Muscle layer of colon (tissue), 2 donors: ENCODE results near the gene CLEC11A.
A peak's percentile ranks its signal among the peaks of the same experiment; 100 is the strongest.

ENCODE experiments used
- H3K27ac ChIP-seq: one replicate; pipeline ENCODE4 v1.7.0; 2013; ENCODE audit warnings: low read depth, mild to moderate bottlenecking, low read length, moderate library complexity
- H3K27me3 ChIP-seq, 2 donors: one replicate each; pipeline ENCODE4 v1.7.0; 2013; ENCODE audit warnings: low read length in 2 of 2, mild to moderate bottlenecking in 2 of 2; ENCODE audit not compliant: insufficient read depth in 2 of 2, control insufficient read depth in 1 of 2
- H3K36me3 ChIP-seq: one replicate; pipeline ENCODE4 v1.7.0; 2013; ENCODE audit warnings: mild to moderate bottlenecking, low read length; ENCODE audit not compliant: insufficient read depth
- H3K4me1 ChIP-seq: one replicate; pipeline ENCODE4 v1.7.0; 2013; ENCODE audit warnings: mild to moderate bottlenecking, low read length; ENCODE audit not compliant: insufficient read depth
- H3K4me3 ChIP-seq, 2 donors: one replicate each; pipeline ENCODE4 v1.7.0; 2013; ENCODE audit warnings: low read length in 2 of 2, low read depth in 1 of 2, mild to moderate bottlenecking in 1 of 2, moderate library complexity in 1 of 2
- H3K9ac ChIP-seq: one replicate; pipeline ENCODE4 v1.7.0; 2013; ENCODE audit warnings: low read length
- H3K9me3 ChIP-seq: one replicate; pipeline ENCODE4 v1.7.0; 2013; ENCODE audit warnings: mild to moderate bottlenecking, low read length
- donor health status: abdominal sarcoma.
- donor health status: Adenocarcinoma of cecum.

CLEC11A gene

DNA sequence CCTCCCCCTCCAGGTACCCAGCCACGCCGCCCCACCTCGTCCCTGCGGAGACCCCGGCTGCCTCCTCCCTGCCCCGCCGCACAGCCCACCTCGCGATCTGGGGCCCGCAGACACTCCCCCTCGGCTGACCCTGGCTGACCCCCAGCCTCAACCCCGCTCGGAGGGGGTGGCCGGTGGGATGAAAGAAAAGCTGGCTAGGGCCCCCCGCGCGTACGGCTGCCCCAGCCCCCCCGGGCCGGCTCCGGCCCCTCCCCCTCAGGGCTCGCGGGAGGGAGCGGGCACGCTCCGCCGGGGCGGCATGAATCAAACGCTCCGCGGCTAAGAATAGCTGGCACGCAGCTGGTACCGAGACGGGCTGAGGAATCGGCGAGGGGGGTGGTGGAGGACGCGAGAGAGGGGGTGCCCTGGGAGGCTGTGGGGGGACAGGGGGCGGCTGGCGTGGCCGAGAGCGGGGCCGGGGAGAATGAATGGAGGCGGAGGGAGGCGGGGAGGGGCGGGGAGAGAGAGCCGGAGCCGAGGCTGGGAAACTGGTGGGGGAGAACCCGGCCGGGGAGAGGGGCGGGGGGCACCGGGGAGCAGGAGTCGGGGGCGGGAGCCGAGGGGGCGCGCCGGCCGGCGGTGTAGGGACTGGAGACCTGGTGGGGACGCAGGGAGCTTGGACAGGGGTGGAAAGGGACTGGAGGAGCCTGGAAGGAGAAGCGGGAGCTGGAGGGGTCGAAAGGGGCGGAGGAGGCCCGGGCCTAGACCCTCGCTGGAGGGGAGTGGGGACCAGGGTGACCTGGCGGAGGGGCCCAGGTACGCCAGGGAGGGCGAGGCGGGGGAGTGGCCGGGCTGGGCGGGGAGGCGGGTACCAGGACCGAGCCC lies 4.7 kb upstream of the CLEC11A start:
- Histone ChIP-seq H3K9me3 (no peaks in the 10 kb centered on the region), H3K36me3 (no peaks in the 10 kb centered on the region), H3K4me1 (no peaks in the 10 kb centered on the region), H3K4me3 (no peak overlapping the region), H3K27me3 (peaks cover 6 to 48% of the 10 kb centered on the region in 2 donors), H3K9ac (no peak overlapping the region), H3K27ac (no peak overlapping the region)

DNA sequence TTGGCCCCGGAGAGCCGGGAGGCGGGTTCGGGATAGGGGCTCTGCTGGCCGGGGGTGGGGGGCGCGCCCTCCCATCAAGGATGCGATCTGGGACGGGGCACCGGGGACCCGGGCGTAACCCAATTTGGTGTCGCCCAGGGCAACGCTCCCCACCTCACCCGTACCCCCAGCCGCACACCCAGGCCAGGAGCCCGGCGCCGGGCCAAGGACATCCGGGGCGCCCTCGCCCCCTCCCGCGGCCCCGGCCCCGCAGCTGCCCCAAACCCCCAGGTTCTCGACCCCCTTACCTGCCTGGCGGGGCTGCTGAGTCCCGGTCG lies 4.1 kb upstream of the CLEC11A start:
- no peaks in the 10 kb centered on the region for H3K9me3 ChIP-seq
- H3K27me3 ChIP-seq: peaks cover 6 to 48% of the 10 kb centered on the region in 2 donors
- no peaks in the 10 kb centered on the region for H3K36me3 ChIP-seq
- H3K4me1 ChIP-seq: no peaks in the 10 kb centered on the region
- H3K9ac ChIP-seq: no peak overlapping the region
- H3K4me3 ChIP-seq: no peak overlapping the region
- H3K27ac ChIP-seq: no peak overlapping the region

DNA sequence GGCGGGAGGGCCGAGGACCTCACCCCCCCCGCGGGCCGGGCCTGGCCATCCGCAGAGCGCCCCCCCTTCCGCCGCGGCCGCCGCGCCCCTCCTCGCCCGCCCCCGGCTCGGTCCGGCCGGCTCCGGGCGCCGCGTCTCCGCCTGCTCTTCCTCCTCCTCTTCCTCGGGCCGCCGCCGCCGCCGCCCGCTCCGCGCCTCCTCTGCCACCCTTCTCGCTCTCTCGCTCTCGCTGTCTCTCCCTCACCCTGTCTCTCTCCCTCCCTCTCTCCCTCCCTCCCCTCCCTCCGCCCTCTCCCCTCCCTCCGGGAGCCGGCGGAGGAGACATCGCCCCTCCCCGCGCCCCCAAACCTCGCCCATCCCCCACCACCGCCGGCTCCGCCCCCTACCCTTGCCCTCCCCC lies 3.6 kb upstream of the CLEC11A start, which contains the start of gene SHANK1:
Gene SHANK1, minus strand, starts transcription at position 237 of the 400 bp plus-strand sequence. CDS start 2,883 bp downstream, outside the sequence.
- no peaks in the 10 kb centered on the region for H3K9me3 ChIP-seq
- H3K27ac ChIP-seq: no peak within 1 kb of the TSS
- H3K4me1 ChIP-seq: no peaks in the 10 kb centered on the region
- H3K36me3 ChIP-seq: no peaks in the 10 kb centered on the region
- H3K4me3 ChIP-seq: no peak within 1 kb of the TSS
- no peak within 1 kb of the TSS for H3K9ac ChIP-seq
- peaks cover 6 to 50% of the 10 kb centered on the region in 2 donors for H3K27me3 ChIP-seq

DNA sequence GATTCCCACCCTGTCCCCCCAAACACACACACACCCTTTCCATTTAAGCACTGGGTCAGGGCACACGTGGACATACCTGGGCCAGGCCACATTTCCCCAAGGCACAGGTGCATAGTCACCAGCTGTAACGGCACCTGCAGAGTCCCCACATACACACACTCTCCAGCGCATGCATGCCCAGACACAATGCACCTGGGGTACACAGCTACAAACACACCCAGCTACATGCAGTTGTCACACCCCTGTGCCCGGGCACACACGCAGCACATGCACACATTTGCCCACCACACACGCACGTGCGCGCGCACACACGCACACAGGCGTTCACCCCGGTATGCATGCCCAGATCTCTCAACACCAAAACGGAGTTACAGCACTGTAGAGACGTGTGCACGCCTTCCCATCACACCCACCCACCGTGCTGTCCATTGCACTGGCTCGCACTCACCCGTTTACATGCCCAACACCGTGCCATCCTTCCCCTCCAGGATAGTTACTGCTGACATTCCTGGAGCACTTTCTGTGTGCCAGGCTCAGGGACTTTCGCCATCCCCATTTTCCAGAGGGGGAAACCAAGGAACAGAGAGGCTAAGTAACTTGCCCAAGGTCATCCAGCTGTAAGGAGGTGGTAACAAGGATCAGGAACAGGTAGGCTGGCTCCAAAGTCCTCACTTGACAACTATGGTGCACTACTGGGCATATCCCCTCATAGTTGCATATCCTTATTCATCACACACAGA lies 2.8 kb upstream of the CLEC11A start:
- no peak overlapping the region for H3K9ac ChIP-seq
- H3K27me3 ChIP-seq: peaks cover 6 to 50% of the 10 kb centered on the region in 2 donors
- H3K27ac ChIP-seq: no peak overlapping the region
- H3K36me3 ChIP-seq: no peaks in the 10 kb centered on the region
- H3K4me3 ChIP-seq: no peak overlapping the region
- peaks cover 4% of the 10 kb centered on the region for H3K4me1 ChIP-seq
- H3K9me3 ChIP-seq: no peaks in the 10 kb centered on the region

DNA sequence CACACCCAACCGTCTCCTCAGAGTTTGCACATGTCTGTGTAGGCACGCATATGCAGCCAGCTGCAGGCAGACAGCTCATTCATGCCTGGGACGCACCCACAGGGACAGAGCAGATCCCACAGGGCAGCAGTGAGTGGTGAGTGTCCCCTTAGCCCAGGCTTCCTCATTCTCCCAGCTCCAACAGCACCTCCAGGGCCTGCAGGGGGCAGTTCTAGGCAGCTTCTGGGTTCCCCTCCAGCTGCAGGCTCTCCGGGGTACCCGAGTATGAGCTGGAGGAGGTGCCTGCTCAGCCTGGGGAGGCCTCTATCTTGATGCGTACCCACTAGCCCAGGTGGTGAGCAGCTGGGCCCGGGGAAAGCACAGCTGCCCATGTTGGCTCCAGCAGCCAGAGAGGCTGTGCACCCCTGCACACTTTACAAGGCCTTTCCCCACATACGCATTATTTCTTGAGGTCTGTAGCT lies 2.2 kb upstream of the CLEC11A start:
- Histone ChIP-seq H3K36me3 (no peaks in the 10 kb centered on the region), H3K27me3 (peaks cover 6 to 50% of the 10 kb centered on the region in 2 donors), H3K4me3 (no peak overlapping the region), H3K27ac (no peak overlapping the region), H3K4me1 (peaks cover 10% of the 10 kb centered on the region), H3K9ac (no peak overlapping the region), H3K9me3 (no peaks in the 10 kb centered on the region)

DNA sequence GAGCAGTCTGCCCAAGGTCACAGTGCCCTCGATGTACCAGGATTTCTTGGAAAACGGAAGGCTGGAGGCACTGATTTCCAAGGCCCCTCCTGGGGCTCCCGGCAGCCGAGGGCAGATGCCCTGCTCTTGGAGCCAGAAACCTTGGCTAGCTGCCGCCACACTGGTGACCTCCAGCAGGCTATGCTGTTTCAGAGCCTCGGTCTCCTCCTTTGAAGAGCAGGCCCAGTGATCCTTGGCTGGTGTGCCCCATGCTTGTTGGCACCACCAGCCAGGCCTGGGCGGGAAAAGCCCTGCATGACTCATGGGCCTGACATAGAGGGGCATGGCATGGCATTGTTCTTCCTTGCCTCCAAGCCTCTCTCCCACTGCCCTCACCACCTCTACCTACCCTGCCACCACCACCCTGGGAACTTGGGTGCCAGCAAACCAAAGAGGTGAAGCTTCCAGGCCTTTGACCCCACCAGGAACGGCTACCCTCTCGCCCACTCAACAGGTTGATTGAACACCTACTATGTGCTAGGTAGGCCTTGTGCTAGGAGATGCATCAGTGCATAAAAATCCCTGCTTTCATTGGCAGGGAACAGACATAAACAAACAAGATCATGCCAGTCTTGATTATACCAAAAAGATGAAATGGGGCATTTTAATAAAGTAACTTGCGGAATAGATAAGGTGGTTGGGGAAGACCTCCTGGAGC lies 1.6 kb upstream of the CLEC11A start:
- H3K9ac ChIP-seq: no peak overlapping the region
- peaks cover 6 to 46% of the 10 kb centered on the region in 2 donors for H3K27me3 ChIP-seq
- H3K9me3 ChIP-seq: no peaks in the 10 kb centered on the region
- no peaks in the 10 kb centered on the region for H3K36me3 ChIP-seq
- no peak overlapping the region for H3K27ac ChIP-seq
- H3K4me1 ChIP-seq: peaks cover 11% of the 10 kb centered on the region
- no peak overlapping the region for H3K4me3 ChIP-seq

DNA sequence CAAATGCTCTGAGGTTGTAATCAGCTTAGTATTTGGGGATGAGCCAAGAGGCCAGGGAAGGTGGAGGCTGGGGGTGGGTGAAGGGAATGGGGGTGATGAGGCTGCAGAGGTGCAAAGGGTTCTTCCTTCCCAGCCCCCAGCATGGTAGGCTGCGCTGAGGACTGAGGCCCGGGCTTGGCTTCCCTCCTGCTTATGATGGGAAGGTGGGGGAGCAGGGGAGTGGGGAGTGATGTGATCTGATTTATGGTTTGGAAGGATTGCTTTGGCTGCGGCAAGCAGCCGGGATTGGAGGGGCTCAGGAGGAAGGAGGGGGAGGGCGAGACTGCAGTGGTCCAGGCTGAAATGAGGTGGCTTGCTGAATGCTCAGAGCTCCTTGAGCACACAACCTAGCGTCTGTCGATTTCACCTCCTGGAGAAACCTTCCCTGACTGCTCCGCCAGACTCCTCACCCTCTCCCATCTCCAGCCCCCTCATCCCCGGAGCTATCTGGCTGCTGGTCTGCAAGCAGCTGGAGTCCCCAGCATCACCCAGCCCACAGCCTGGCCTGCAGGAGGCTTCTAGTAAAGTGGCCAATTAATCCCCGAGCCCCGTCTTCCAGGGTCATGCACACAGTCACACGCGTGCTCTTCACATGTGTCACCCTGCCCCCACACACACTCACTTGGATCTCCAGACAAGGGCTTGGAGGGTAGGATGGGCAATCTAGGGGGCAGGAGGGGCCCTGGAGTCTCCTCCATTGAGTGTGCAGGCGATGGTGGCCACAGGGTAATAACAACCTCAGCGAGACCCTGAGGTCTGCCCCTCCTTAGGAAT lies 757 bp upstream of the CLEC11A start:
- Histone ChIP-seq H3K9ac (no peak overlapping the region), H3K9me3 (no peaks in the 10 kb centered on the region), H3K36me3 (no peaks in the 10 kb centered on the region), H3K4me1 (peaks cover 11% of the 10 kb centered on the region), H3K4me3 (no peak overlapping the region), H3K27me3 (peaks cover 4 to 38% of the 10 kb centered on the region in 2 donors), H3K27ac (peak overlapping the region; percentile 16)

DNA sequence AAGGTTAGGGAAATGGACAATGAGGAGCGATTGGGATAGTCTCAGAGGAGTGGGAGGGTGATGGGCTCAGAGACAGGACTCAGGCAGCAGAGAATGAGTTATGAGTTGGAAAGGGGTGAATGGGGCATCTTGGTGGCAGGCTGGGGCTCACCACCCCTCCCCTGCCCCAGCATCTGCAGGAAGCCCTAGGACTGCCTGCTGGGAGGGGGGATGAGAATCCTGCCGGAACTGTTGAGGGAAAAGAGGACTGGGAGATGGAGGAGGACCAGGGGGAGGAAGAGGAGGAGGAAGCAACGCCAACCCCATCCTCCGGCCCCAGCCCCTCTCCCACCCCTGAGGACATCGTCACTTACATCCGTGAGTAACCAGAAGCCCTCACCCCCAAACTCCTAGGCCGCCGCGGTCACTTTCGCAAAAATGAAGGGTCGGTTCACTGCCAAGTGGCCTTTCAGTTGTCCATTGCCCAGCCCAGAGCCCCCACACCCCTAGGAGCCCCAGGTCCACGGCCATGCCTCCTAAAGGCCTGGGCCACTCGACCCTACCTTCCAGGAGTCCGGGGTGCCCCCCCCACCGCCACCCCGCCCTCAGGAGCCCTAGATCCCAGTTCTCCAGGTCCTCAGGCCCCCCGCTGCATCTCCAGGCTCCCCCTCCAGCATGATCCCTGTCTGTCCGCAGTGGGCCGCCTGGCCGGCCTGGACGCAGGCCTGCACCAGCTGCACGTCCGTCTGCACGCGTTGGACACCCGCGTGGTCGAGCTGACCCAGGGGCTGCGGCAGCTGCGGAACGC lies 764 bp downstream of the CLEC11A start:
- Histone ChIP-seq H3K27me3 (peaks cover 4 to 35% of the 10 kb centered on the region in 2 donors), H3K4me3 (peak overlapping the region; percentile 47 to 54), H3K27ac (peak overlapping the region; percentile 3), H3K4me1 (peaks cover 11% of the 10 kb centered on the region), H3K9ac (peak overlapping the region; percentile 27), H3K36me3 (no peaks in the 10 kb centered on the region), H3K9me3 (no peaks in the 10 kb centered on the region)

DNA sequence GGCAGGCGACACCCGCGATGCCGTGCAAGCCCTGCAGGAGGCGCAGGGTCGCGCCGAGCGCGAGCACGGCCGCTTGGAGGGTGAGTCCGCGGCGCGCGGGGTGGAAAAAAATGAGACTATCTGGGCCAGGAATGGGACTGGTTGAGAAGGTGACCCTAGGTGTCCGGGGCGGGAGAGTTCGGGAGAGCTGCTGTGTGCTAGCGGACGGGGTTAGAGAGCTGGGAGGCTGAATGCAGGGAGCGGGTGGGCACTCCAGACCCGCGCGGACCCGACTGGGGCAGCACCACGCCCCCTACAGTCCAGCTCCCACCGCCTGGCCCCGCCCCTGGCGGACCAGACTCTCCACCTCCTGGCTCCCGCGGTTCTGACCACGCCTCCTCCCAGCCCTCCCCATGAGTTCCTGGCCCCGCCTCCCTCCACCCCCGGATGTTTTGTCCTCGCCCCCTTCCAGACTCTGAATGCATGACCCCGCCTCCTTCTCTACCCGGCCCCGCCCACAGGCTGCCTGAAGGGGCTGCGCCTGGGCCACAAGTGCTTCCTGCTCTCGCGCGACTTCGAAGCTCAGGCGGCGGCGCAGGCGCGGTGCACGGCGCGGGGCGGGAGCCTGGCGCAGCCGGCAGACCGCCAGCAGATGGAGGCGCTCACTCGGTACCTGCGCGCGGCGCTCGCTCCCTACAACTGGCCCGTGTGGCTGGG lies 1.5 kb downstream of the CLEC11A start:
- Histone ChIP-seq H3K4me3 (peak overlapping the region; percentile 47 to 54), H3K36me3 (no peaks in the 10 kb centered on the region), H3K9ac (no peak overlapping the region), H3K4me1 (peaks cover 11% of the 10 kb centered on the region), H3K27ac (peak overlapping the region; percentile 61), H3K9me3 (no peaks in the 10 kb centered on the region), H3K27me3 (peaks cover 4 to 32% of the 10 kb centered on the region in 2 donors)
